HEK293 (cell line): Measurements from ENCODE around the gene ELN.

Experiments used
- CTCF ChIA-PET: fragments of 350-600 bp; formaldehyde crosslinking; extraction: SDS; loops from one replicate; lab custom pipeline; 2021; ENCODE audit warnings: antibody characterized with exemption; lab: Yijun Ruan, JAX
- POLR2A ChIA-PET: fragments of 300-600 bp; formaldehyde crosslinking; extraction: SDS; loops from one replicate; lab custom pipeline; 2020; ENCODE audit warnings: antibody characterized with exemption, inconsistent platforms; lab: Yijun Ruan, JAX
- H3K27ac ChIP-seq: fragments of 200-500 bp; sonication (Bioruptor generic); 2 replicates; pipeline ENCODE4 v1.5.1; 2014; ENCODE audit warnings: low read depth, low read length, control low read depth, inconsistent platforms; ENCODE audit errors: extremely low read depth
- H3K36me3 ChIP-seq, 2 experiments: fragments of 200-500 bp in 1 of 2; sonication (Bioruptor generic) in 1 of 2; 1 replicate in 1 of 2; 2 replicates in 1 of 2; pipeline ENCODE4 v1.5.1; 2014 to 2017; ENCODE audit warnings: inconsistent platforms in 2 of 2, low read length in 2 of 2; ENCODE audit not compliant: control insufficient read depth in 2 of 2, insufficient read depth in 1 of 2
- H3K4me1 ChIP-seq: fragments of 200-500 bp; sonication (Bioruptor generic); 2 replicates; pipeline ENCODE4 v1.5.1; 2014; ENCODE audit warnings: mild to moderate bottlenecking, low read length, inconsistent platforms; ENCODE audit not compliant: control insufficient read depth, insufficient read depth
- H3K4me3 ChIP-seq: 2 replicates; pipeline ENCODE4 v1.5.1; 2011; ENCODE audit warnings: low read depth, mild to moderate bottlenecking, control low read depth, low read length, moderate library complexity
- H3K9me3 ChIP-seq: fragments of 200-500 bp; sonication (Bioruptor generic); 2 replicates; pipeline ENCODE4 v1.5.1; 2014; ENCODE audit warnings: low read depth, low read length, inconsistent platforms; ENCODE audit not compliant: control insufficient read depth, insufficient read depth
- KLF9 ChIP-seq: fragments of 450-650 bp; formaldehyde crosslinking; IDR thresholded peaks from 2 replicates; pipeline ENCODE4 v1.5.1; 2016; ENCODE audit warnings: missing biosample characterization, missing genetic modification characterization, low read depth
- SALL2 ChIP-seq: fragments of 450-650 bp; formaldehyde crosslinking; IDR thresholded peaks from 2 replicates; pipeline ENCODE4 v1.5.0; 2017; ENCODE audit warnings: missing biosample characterization, mild to moderate bottlenecking, missing genetic modification characterization, borderline replicate concordance
- SCRT2 ChIP-seq: fragments of 450-650 bp; formaldehyde crosslinking; IDR thresholded peaks from 2 replicates; pipeline ENCODE4 v1.5.1; 2016; ENCODE audit warnings: missing biosample characterization, missing genetic modification characterization
- SP3 ChIP-seq: fragments of 450-650 bp; formaldehyde crosslinking; IDR thresholded peaks from 2 replicates; pipeline ENCODE4 v1.5.1; 2016; ENCODE audit warnings: missing biosample characterization, missing genetic modification characterization
- TCF7L2 ChIP-seq: IDR thresholded peaks from 2 replicates; pipeline ENCODE4 v1.6.1; 2011; ENCODE audit warnings: low read depth, mild to moderate bottlenecking, inconsistent platforms, low read length, moderate library complexity, borderline replicate concordance
- ZBTB10 ChIP-seq: fragments of 450-650 bp; formaldehyde crosslinking; IDR thresholded peaks from 2 replicates; pipeline ENCODE4 v1.5.1; 2016; ENCODE audit warnings: missing biosample characterization, missing genetic modification characterization
- ZBTB26 ChIP-seq: fragments of 450-650 bp; formaldehyde crosslinking; optimal IDR thresholded peaks from 2 replicates; pipeline ENCODE3; 2016; ENCODE audit warnings: missing biosample characterization, mild to moderate bottlenecking, missing genetic modification characterization
- ZBTB7A ChIP-seq: fragments of 450-650 bp; formaldehyde crosslinking; IDR thresholded peaks from 2 replicates; pipeline ENCODE4 v1.5.1; 2016; ENCODE audit warnings: low read depth, missing biosample characterization, missing genetic modification characterization
- ZBTB8A ChIP-seq: fragments of 450-650 bp; formaldehyde crosslinking; IDR thresholded peaks from 2 replicates; pipeline ENCODE4 v1.5.1; 2016; ENCODE audit warnings: missing biosample characterization, missing genetic modification characterization
- ZNF184 ChIP-seq: fragments of 450-650 bp; IDR thresholded peaks from 2 replicates; pipeline ENCODE4 v1.5.1; 2018; ENCODE audit warnings: missing biosample characterization, mild to moderate bottlenecking, missing genetic modification characterization
- ZNF280C ChIP-seq: fragments of 450-650 bp; formaldehyde crosslinking; IDR thresholded peaks from 2 replicates; pipeline ENCODE4 v1.5.1; 2016; ENCODE audit warnings: missing biosample characterization, missing genetic modification characterization
- ZNF302 ChIP-seq: fragments of 450-650 bp; formaldehyde crosslinking; IDR thresholded peaks from 2 replicates; pipeline ENCODE4 v1.5.1; 2016; ENCODE audit warnings: missing biosample characterization, missing genetic modification characterization, low read depth
- ZNF350 ChIP-seq: fragments of 450-650 bp; formaldehyde crosslinking; IDR thresholded peaks from 2 replicates; pipeline ENCODE4 v1.5.0; 2017; ENCODE audit warnings: missing biosample characterization, mild to moderate bottlenecking, missing genetic modification characterization
- ZNF362 ChIP-seq: fragments of 450-650 bp; formaldehyde crosslinking; IDR thresholded peaks from 2 replicates; pipeline ENCODE4 v1.5.1; 2016; ENCODE audit warnings: missing biosample characterization, missing genetic modification characterization
- ZNF391 ChIP-seq: fragments of 450-650 bp; formaldehyde crosslinking; IDR thresholded peaks from 2 replicates; pipeline ENCODE4 v1.5.1; 2016; ENCODE audit warnings: low read depth, missing biosample characterization, missing genetic modification characterization, borderline replicate concordance
- ZNF423 ChIP-seq: fragments of 450-650 bp; formaldehyde crosslinking; IDR thresholded peaks from 2 replicates; pipeline ENCODE4 v1.5.1; 2016; ENCODE audit warnings: missing biosample characterization, missing genetic modification characterization
- ZNF530 ChIP-seq: fragments of 450-650 bp; formaldehyde crosslinking; IDR thresholded peaks from 2 replicates; pipeline ENCODE4 v1.5.1; 2016; ENCODE audit warnings: low read depth, missing biosample characterization, missing genetic modification characterization
- ZNF571 ChIP-seq: fragments of 450-650 bp; formaldehyde crosslinking; IDR thresholded peaks from 2 replicates; pipeline ENCODE4 v1.5.0; 2017; ENCODE audit warnings: missing biosample characterization, missing genetic modification characterization
- ZNF580 ChIP-seq: fragments of 450-650 bp; formaldehyde crosslinking; IDR thresholded peaks from 2 replicates; pipeline ENCODE4 v1.5.1; 2016; ENCODE audit warnings: missing biosample characterization, missing genetic modification characterization
- ZNF621 ChIP-seq: fragments of 450-650 bp; formaldehyde crosslinking; IDR thresholded peaks from 2 replicates; pipeline ENCODE4 v1.5.1; 2017; ENCODE audit warnings: missing biosample characterization, missing genetic modification characterization
- ZNF624 ChIP-seq: fragments of 450-650 bp; formaldehyde crosslinking; IDR thresholded peaks from 2 replicates; pipeline ENCODE4 v1.5.1; 2017; ENCODE audit warnings: missing biosample characterization, missing genetic modification characterization
- ZNF664 ChIP-seq: fragments of 450-650 bp; formaldehyde crosslinking; IDR thresholded peaks from 2 replicates; pipeline ENCODE4 v1.5.1; 2016; ENCODE audit warnings: missing biosample characterization, missing genetic modification characterization
- ZNF677 ChIP-seq: fragments of 450-650 bp; IDR thresholded peaks from 2 replicates; pipeline ENCODE4 v1.5.0; 2018; ENCODE audit warnings: missing biosample characterization, mild to moderate bottlenecking, missing genetic modification characterization, moderate library complexity
- TF ChIP-seq, protein P1 (sequence below): IDR thresholded peaks from 2 replicates; pipeline ENCODE4 v1.6.1; 2011; ENCODE audit warnings: mild to moderate bottlenecking, low read depth, low read length, borderline replicate concordance
- TF ChIP-seq, protein P2 (sequence below): fragments of 450-650 bp; formaldehyde crosslinking; IDR thresholded peaks from 2 replicates; pipeline ENCODE4 v1.5.1; 2016; ENCODE audit warnings: missing biosample characterization, missing genetic modification characterization, low read depth

The ELN gene

GRCh38 chr7:73984481-73985205 lies 43.3 kb upstream of the ELN start (continued):
- TF ChIP-seq ZBTB7A = no peak
- no peak for TF ChIP-seq TCF7L2
- TF ChIP-seq ZBTB26 (tag by site-specific recombination) = no peak
- no peak for TF ChIP-seq SCRT2 (tag by site-specific recombination)
- no peak for TF ChIP-seq ZNF423 (tag by site-specific recombination)
- no peak for TF ChIP-seq ZBTB10 (tag by site-specific recombination)
- no peak for TF ChIP-seq ZBTB8A (tag by site-specific recombination)
- TF ChIP-seq ZNF280C = no peak
- TF ChIP-seq, all 188 proteins: peak for 0

DNA sequence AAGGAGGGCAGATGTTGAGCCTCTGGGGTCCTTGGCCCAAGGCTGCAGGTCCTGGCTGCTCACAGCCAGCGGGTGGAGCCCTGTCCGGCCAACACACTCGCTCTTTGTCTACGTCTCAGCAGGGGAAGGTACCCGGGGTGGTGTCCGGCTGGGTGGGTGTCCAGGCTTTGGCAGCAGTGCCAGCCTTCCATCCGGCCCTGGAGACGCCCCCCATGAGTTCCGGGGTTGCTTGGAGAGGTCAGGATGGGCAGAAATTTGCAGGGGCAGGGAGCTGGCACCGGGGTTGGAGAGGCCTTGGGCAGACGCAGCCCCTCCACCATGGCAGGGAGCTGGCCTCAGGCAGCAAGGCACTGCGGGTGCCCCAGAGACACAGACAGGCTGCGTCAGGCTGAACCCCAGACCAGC lies 42.2 kb upstream of the ELN start:
- Histone ChIP-seq H3K4me3 (no peak overlapping the region), H3K36me3 (no peaks in the 10 kb centered on the region), H3K27ac (no peak overlapping the region), H3K9me3 (no peaks in the 10 kb centered on the region), H3K4me1 (no peaks in the 10 kb centered on the region)
- CTCF ChIA-PET = no interaction called here
- POLR2A ChIA-PET = no interaction called here
- TF ChIP-seq ZNF571 (tag by site-specific recombination) (no peak), KLF9 (tag by site-specific recombination) (no peak), ZNF530 (tag by site-specific recombination) (no peak), ZNF350 (no peak), ZNF624 (tag by site-specific recombination) (no peak), ZNF677 (tag by site-specific recombination) (no peak), ZNF664 (tag by site-specific recombination) (no peak), ZNF391 (no peak), TCF7L2 (no peak), ZNF184 (tag by site-specific recombination) (no peak), ZNF580 (tag by site-specific recombination) (no peak), ZNF621 (no peak), SP3 (tag by site-specific recombination) (no peak), ZNF362 (tag by site-specific recombination) (no peak), ZNF302 (tag by site-specific recombination) (no peak), SALL2 (no peak)
- TF ChIP-seq, protein P1, sequence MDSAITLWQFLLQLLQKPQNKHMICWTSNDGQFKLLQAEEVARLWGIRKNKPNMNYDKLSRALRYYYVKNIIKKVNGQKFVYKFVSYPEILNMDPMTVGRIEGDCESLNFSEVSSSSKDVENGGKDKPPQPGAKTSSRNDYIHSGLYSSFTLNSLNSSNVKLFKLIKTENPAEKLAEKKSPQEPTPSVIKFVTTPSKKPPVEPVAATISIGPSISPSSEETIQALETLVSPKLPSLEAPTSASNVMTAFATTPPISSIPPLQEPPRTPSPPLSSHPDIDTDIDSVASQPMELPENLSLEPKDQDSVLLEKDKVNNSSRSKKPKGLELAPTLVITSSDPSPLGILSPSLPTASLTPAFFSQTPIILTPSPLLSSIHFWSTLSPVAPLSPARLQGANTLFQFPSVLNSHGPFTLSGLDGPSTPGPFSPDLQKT = no peak
- TF ChIP-seq, protein P2, sequence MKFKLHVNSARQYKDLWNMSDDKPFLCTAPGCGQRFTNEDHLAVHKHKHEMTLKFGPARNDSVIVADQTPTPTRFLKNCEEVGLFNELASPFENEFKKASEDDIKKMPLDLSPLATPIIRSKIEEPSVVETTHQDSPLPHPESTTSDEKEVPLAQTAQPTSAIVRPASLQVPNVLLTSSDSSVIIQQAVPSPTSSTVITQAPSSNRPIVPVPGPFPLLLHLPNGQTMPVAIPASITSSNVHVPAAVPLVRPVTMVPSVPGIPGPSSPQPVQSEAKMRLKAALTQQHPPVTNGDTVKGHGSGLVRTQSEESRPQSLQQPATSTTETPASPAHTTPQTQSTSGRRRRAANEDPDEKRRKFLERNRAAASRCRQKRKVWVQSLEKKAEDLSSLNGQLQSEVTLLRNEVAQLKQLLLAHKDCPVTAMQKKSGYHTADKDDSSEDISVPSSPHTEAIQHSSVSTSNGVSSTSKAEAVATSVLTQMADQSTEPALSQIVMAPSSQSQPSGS (tag by site-specific recombination) = no peak
